ENCODE results near the gene PLIN5. TPM values are rescaled to one million over a fixed set of nuclear protein-coding genes. Genes with fewer than 3 reads are reported as not detected.

Gene PLIN5
- total and polyA plus RNA-seq, 10 of the 15 experiments (the other 5 are each of a cell fraction or from before 2014, with no cell fraction given), result 0.15 to 0.33 TPM; not detected in 8

DNA sequence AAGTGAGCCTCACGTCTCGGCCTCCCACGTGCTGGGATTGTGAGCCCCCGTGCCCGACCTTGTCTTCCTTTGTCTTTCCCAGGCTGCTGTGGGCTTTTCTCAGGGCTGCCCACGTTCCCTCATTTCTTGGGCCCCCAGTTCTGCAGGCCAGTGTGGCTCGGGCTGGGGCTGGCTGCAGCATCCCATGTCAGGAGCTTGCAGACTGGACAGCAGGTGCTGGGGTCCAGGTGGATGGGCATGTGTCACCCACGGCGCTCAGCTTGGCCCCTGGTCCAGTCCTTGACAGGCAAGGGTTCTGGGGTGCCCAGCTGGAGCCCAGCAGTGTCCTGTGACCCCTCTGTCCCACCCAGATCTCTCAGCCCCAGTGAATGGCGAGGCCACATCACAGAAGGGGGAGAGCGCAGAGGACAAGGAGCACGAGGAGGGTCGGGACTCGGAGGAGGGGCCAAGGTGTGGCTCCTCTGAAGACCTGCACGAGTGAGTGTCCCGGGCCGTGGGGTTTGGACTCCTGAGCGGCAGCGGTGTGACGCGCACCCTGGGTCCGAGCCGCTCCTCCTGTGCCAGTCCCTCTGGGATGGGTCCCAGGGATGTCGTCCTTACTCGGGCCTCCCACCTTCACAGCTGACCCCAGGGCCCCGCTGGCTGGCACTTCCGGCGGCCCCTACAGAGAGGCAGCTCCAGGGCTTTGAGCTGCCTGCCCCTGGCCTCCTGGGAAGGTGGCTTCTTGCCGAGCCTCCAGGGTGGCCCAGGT lies 34.0 kb downstream of the PLIN5 start:
- intact Hi-C loops (cut with micrococcal nuclease; ENCODE audit: unreplicated experiment), result no loop called here
- BruUV-seq (replicated peaks), result no TSS peak
- Histone ChIP-seq H3K27me3 (replicated peaks in 1 of 2; ENCODE audit: control insufficient read depth in 2 of 2, insufficient read depth in 2 of 2, low read length in 1 of 2) (no peaks in the 10 kb centered on the region), H3K27ac (ENCODE audit: control insufficient read depth, insufficient read depth) (no peak overlapping the region), H3K36me3 (ENCODE audit: control insufficient read depth in 2 of 2, insufficient read depth in 2 of 2, low read length in 1 of 2) (peaks cover 0 to 2% of the 10 kb centered on the region in 2 experiments; a peak in 2 of 4 replicates), H3K4me1 (ENCODE audit: control insufficient read depth, insufficient read depth, low read length) (no peaks in the 10 kb centered on the region), H4K20me1 (ENCODE audit: control insufficient read depth, insufficient read depth) (no peaks in the 10 kb centered on the region), H3K9me3 (replicated peaks; ENCODE audit: control insufficient read depth, insufficient read depth, low read length) (no peaks in the 10 kb centered on the region), H3K9ac (ENCODE audit: control insufficient read depth, insufficient read depth, low read length) (no peak overlapping the region), H2AFZ (ENCODE audit: control insufficient read depth, low read depth, low read length) (no peak overlapping the region), H3K79me2 (ENCODE audit: control insufficient read depth, insufficient read depth, low read length) (no peaks in the 10 kb centered on the region), H3K4me3 (no peak overlapping the region), H3K4me2 (ENCODE audit: control insufficient read depth, insufficient read depth) (no peak overlapping the region)
- ChIA-PET CTCF (no interaction called here), SMC1A (ENCODE audit: uncharacterized antibody, unreplicated experiment) (no interaction called here), POLR2A (no interaction called here), RAD21 (ENCODE audit: unreplicated experiment) (no interaction called here)
- DNase-seq (ENCODE audit: low read depth, low spot score) (no peak), ATAC-seq (no peak), FAIRE-seq (no peak)
- TF ChIP-seq SMC3 (IDR thresholded peaks at IDR 0.05; ENCODE audit: borderline replicate concordance, low read length), result no peak
- no peak for TF ChIP-seq RAD21 (IDR thresholded peaks at IDR 0.05; ENCODE audit: insufficient read depth, low read depth, low read length)
- TF ChIP-seq PAX5 (IDR thresholded peaks at IDR 0.05; ENCODE audit: borderline replicate concordance, low read depth, low read length), result no peak
- TF ChIP-seq MEF2B (IDR thresholded peaks at IDR 0.05; ENCODE audit: partially characterized antibody, poor library complexity, severe bottlenecking), result no peak
- no peak for TF ChIP-seq RB1 (IDR thresholded peaks at IDR 0.05; ENCODE audit: borderline replicate concordance)
- in situ Hi-C loops (cut with MboI), result no loop called here
- WGBS (ENCODE audit: insufficient coverage, insufficient replicate concordance, low lambda C conversion rate, missing lambda C conversion rate), result 90% methylated on average over 26 of the region's 29 CpGs

- CTCF ChIA-PET, result no interaction called here
- Histone ChIP-seq H3K9ac (ENCODE audit: control insufficient read depth, insufficient read depth, low read length) (no peak overlapping the region), H2AFZ (ENCODE audit: control insufficient read depth, low read depth, low read length) (no peak overlapping the region), H3K79me2 (ENCODE audit: control insufficient read depth, insufficient read depth, low read length) (no peaks in the 10 kb centered on the region), H3K9me3 (replicated peaks; ENCODE audit: control insufficient read depth, insufficient read depth, low read length) (no peaks in the 10 kb centered on the region), H3K27ac (ENCODE audit: control insufficient read depth, insufficient read depth) (no peak overlapping the region), H3K4me3 (no peak overlapping the region), H3K4me2 (ENCODE audit: control insufficient read depth, insufficient read depth) (no peak overlapping the region), H3K36me3 (ENCODE audit: control insufficient read depth in 2 of 2, insufficient read depth in 2 of 2, low read length in 1 of 2) (peaks cover 0 to 2% of the 10 kb centered on the region in 2 experiments; a peak in 2 of 4 replicates), H4K20me1 (ENCODE audit: control insufficient read depth, insufficient read depth) (no peaks in the 10 kb centered on the region), H3K4me1 (ENCODE audit: control insufficient read depth, insufficient read depth, low read length) (no peaks in the 10 kb centered on the region), H3K27me3 (replicated peaks in 1 of 2; ENCODE audit: control insufficient read depth in 2 of 2, insufficient read depth in 2 of 2, low read length in 1 of 2) (no peaks in the 10 kb centered on the region)
- POLR2A ChIA-PET, result no interaction called here
- DNase-seq (ENCODE audit: low read depth, low spot score) (no peak), FAIRE-seq (no peak), ATAC-seq (no peak)
- intact Hi-C loops (cut with micrococcal nuclease; ENCODE audit: unreplicated experiment), result no loop called here
- RAD21 ChIA-PET (ENCODE audit: unreplicated experiment), result no interaction called here
- SMC1A ChIA-PET (ENCODE audit: uncharacterized antibody, unreplicated experiment), result no interaction called here
- WGBS (ENCODE audit: insufficient coverage, insufficient replicate concordance, low lambda C conversion rate, missing lambda C conversion rate), result 98% methylated on average over 15 of the region's 15 CpGs
- in situ Hi-C loops (cut with MboI), result no loop called here
- BruUV-seq (replicated peaks), result no TSS peak
- TF ChIP-seq DPF2 (IDR thresholded peaks at IDR 0.05), result no peak
- TF ChIP-seq ZNF274 (IDR thresholded peaks at IDR 0.05; ENCODE audit: insufficient read depth, insufficient read length), result no peak
- TF ChIP-seq GATAD2B (conservative IDR thresholded peaks at IDR 0.05; ENCODE audit: low read depth), result no peak
- TF ChIP-seq ZBED1 (IDR thresholded peaks at IDR 0.05; ENCODE audit: borderline replicate concordance), result no peak
- TF ChIP-seq ZNF207 (IDR thresholded peaks at IDR 0.05; ENCODE audit: borderline replicate concordance), result no peak
- TF ChIP-seq BCL11A (IDR thresholded peaks at IDR 0.05; ENCODE audit: low read depth, low read length), result no peak
- no peak for TF ChIP-seq STAT1 (conservative IDR thresholded peaks at IDR 0.05)
- no peak for TF ChIP-seq NR2C1 (IDR thresholded peaks at IDR 0.05)
- TF ChIP-seq SREBF1 (IDR thresholded peaks at IDR 0.05; ENCODE audit: low read length), result no peak
- TF ChIP-seq FOS (IDR thresholded peaks at IDR 0.05; ENCODE audit: borderline replicate concordance, extremely low read depth, insufficient read length), result no peak
- no peak for TF ChIP-seq IRF4 (IDR thresholded peaks at IDR 0.05; ENCODE audit: low read depth, low read length)
Measured at GRCh38 chr19:4499855-4500254, 35.2 kb downstream of the PLIN5 start.
